NCI-H2029 treated with DMSO at 0.1 percent for 48 hours (cell line): ENCODE data around the gene C19orf47.
A peak's percentile ranks its signal among the peaks of the same experiment; 100 is the strongest.
"Not testable (repeated sequence)": the region's sequence is repeated elsewhere in the genome, so short reads cannot be mapped to it uniquely, and the experiment has no call there.

Experiments
- DNase-seq: peaks from one replicate; lab custom pipeline; 2025; lab: John Stamatoyannopoulos, UW

C19orf47 gene

GRCh38 chr19:40377876-40378385, 29.7 kb upstream of the C19orf47 start:
- no peak for DNase-seq

GRCh38 chr19:40376286-40376862, 28.2 kb upstream of the C19orf47 start:
- no peak for DNase-seq

GRCh38 chr19:40374084-40374483, 25.9 kb upstream of the C19orf47 start:
- DNase-seq = no peak

DNA sequence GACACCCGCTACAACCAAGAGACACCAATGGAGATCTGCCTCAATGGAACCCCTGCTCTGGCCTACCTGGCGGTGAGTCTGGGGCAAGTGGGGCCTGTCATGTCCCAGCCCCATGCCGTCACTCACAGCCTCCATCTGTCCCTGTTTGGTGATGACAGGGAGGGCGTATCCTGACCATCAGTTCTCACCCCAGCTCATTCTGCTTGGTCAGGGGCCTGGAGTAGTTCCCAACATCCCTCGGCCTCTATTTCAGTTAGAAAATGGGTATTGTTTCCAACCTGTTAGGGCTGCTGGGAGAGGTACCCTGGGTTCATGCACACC, 23.6 kb upstream of the C19orf47 start:
- no peak for DNase-seq

DNA sequence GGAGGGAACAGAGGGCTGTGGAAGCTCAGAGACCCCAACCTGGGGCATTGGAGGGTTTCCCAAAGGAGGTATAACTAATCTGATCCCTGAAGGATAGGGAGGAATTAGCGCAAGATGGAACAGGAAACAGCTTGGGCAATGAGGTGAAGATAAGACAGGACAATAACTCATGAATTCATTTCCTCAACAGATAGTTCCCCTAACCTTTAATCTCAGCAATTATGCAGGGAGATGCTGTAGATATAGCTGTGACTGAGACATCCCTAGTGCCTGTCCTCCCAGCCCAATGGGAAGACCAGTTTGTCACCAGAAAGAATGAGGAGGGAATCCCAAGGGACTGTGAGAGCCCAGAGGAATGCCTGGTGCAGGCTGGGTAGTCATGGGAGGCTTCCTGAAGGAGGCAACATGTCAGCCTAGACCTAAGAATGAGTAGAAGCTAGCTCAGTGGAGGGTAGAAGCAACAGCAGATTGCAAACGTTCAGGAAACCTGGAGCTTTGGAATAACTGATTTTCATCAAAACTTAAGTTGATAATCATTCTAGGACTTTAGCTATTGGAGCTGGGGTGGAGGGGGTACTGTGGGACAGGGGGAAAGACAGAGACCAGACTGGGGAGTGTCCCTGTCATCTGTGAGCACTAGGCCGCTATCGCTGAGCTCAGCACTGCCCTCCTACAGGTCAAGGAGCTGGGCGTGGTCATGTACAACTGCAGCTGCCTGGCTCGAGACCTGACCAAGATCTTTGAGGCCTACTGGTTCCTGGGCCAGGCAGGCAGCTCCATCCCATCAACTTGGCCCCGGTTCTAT, 23.0 kb upstream of the C19orf47 start:
- DNase-seq = no peak

DNA sequence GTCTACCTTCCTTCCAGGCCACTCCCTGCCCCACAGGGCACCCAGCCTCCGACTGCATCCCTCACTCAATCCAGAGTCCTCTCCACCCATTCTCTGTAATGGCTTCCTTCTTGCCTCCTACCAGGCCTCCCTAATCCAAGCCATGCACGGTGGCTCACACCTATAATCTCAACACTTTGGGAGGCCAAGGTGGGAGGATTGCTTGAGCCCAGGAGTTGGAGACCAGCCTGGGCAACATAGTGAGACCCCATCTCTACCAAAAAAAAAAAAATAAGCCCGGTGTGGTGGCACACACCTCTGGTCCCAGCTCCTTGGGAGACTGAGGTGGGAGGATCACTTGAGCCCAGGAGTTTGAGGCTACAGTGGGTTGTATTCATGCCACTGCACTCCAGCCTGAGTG, 22.1 kb upstream of the C19orf47 start:
- not testable (repeated sequence) for DNase-seq

- no peak for DNase-seq
Measured at GRCh38 chr19:40369797-40370196, 21.6 kb upstream of the C19orf47 start.

DNA sequence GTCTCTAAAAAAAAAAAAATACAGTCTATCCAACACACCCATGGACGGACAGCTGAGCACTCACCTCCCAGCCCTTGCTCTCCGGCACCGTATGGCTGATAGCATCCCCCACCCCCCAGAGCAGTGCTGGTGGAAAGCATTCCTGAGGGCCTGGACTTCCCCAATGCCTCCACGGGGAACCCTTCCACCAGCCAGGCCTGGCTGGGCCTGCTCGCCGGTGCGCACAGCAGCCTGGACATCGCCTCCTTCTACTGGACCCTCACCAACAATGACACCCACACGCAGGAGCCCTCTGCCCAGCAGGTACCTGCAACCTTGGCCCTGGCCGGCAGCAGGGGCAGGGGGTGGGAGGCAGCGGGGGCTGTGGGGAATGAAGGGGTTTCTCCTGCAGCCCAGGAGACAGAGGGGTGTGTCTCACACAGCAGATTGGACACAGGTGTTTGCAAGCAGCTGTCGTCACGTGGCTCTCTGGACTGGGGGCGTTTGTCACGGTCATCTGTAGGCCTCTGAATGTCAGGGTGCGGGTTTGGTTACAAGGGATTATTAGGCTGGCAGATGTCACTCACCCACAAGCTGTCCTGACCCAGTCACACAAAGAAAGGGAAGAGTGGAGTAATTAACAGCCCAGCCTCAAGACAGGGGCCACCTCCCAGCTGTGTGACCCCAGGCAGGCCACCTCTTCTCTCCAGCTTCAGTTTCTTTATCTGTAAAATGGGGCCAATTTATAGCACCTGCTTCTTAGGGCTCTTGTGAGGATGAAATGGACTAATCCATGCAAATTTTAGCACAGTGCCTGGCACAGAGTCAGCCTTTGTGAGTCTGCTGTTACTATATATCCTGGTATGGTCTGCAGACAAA, 19.6 kb upstream of the C19orf47 start:
- DNase-seq = no peak

DNA sequence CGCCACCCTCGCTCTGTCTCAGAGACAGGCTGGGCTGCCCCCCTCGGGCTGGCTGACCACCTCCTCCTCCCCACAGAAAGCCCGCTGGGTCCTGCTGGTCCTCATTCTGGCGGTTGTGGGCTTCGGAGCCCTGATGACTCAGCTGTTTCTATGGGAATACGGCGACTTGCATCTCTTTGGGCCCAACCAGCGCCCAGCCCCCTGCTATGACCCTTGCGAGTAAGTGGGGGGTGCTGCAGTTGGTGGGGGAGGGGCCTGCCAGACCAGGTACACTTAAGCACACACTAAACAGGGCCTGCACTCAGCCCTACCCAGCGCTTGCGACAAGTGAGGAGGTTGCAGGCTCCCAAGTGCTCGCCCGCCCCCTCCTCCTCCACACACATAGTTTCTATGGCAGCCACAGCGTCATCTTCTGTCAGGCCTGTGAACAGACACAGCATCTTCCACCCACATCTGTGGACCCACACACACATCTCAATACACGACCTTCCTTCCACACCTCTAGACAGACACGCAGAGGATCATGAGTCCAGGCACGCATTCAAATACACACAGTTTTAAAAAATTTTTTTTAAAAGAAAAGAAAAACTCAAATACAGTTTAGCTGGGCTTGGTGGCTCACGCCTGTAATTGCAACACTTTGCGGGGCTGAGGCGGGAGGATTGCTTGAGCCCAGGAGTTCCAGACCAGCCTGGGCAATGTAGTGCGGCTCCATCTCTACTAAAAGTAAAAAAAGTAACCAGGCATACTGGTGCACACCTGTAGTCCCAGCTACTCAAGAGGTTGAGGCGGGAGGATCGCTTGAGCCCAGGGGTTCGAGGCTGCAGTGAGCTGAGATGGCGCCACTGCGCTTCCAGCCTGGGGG, 18.7 kb upstream of the C19orf47 start:
- DNase-seq = no peak

GRCh38 chr19:40365613-40366401, 17.6 kb upstream of the C19orf47 start:
- peak; percentile 1 for DNase-seq

GRCh38 chr19:40365010-40365409, 16.8 kb upstream of the C19orf47 start:
- no peak for DNase-seq

DNA sequence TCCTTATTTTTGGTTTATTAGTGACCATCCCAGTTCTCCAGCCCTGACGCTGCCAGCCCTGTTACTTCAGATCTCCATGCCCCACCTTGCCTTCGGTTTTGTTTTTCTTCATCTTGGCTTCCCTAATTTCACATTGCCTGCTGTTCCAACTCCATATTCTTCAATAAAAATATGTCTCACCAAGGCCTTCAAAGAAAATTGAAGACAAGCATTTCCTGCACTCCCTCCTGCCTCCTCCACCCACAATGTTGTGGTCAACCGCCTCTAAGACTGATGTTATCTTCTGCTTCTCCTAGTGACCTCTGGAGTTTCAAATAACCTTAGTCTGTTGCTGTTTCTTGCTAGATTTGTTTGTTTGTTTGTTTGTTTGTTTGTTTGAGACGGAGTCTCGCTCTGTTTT, 14.9 kb upstream of the C19orf47 start:
- DNase-seq = no peak

GRCh38 chr19:40362160-40362559, 14.0 kb upstream of the C19orf47 start:
- no peak for DNase-seq

DNA sequence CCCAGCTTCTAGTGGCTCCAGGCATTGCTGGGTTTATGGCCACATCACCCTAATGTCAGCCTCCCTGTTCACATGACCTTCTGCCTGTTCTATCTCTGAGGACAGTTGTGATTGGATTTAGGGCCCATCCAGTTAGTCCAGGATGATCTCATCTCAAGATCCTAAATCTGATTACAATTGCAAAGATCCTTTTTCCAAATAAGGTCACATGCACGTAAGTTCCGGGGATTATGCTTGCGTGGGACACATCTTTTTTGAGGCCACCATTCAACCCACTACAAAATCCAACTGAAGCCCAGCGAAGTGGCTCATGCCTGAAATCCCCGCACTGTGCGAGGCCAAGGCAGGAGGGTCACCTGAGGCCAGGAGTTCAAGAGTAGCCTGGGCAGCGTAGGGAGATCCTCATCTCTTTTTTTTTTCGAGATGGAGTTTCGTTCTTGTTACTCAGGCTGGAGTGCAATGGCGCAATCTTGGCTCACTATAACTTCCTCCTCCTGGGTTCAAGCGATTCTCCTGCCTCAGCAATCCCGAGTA, 12.6 kb upstream of the C19orf47 start:
- DNase-seq = no peak

GRCh38 chr19:40360020-40360707, 12.0 kb upstream of the C19orf47 start:
- DNase-seq = no peak

- DNase-seq = no peak
Measured at GRCh38 chr19:40358773-40359172, 10.6 kb upstream of the C19orf47 start.

GRCh38 chr19:40357640-40358039, 9.4 kb upstream of the C19orf47 start:
- DNase-seq = no peak

DNA sequence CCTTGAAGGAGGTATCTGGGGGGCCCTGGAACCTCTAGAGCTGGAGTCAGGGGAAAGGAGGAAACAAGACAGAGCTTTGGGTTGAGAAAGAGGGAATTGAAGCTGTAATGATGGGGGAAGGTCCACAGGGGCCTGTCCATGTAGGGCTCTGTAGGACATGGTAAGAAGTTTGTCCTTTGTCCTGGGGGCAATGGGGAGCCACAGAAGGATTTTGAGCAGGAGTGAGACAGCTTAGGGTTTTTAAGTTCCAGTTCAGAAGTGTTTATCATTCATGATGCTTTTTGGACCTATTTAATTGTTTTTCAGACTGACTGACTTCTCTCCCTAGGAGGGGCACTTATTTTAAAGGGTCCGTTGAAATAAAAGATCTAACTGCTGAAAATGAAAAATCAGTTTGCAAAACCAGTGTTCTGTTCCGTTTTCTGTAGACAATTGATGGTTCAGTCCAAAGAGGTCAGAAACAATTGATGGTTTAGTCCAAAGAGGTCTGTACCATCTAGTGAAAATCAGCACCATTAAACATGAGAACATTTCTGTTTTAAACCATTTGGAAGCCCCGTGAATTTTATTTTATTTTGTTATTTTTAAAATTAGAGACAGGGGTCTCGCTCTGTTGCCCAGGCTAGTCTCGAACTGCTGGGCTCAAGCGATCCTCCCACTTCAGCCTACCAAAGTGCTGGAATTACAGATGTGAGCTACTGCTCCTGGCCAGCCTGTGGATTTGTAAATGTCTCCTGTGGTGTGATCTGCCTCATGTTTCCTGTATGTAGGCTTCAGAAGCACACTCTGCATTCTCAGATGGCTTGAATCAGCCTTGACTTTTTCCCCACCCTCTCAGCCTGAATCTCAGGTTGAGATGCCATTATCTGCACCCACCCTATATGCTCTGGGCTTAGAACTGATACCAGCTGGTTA, 8.7 kb upstream of the C19orf47 start:
- DNase-seq = no peak
